SK-N-SH (cell line): Measurements from ENCODE around the gene PIH1D1. TPM values are rescaled to one million over a fixed set of nuclear protein-coding genes. Genes with fewer than 3 reads are reported as not detected.
A peak's percentile ranks its signal among the peaks of the same experiment; 100 is the strongest.

ENCODE experiments used
- CTCF ChIA-PET: fragments of 300-600, 350-600 bp; formaldehyde crosslinking; extraction: SDS; loops from one replicate; lab custom pipeline; 2021; lab: Yijun Ruan, JAX
- POLR2A ChIA-PET: fragments of 350-600 bp; sonication (Branson Sonifier 250); formaldehyde crosslinking; extraction: SDS; loops from one replicate; lab custom pipeline; 2020; ENCODE audit warnings: antibody characterized with exemption, inconsistent platforms; lab: Yijun Ruan, JAX
- DNase-seq: peaks from one replicate; pipeline ENCODE4 v3.0.0; 2012
- H2AFZ ChIP-seq: fragments of 200-600 bp; sonication (generic); 2 replicates; pipeline ENCODE4 v1.8.1; 2016; ENCODE audit warnings: antibody characterized with exemption, mild to moderate bottlenecking, low read depth
- H3F3A ChIP-seq: fragments of 200-600 bp; sonication (generic); replicated peaks from 2 replicates; pipeline ENCODE3; 2016; ENCODE audit warnings: antibody characterized with exemption, mild to moderate bottlenecking; ENCODE audit not compliant: insufficient read depth
- H3K27ac ChIP-seq, 2 experiments: fragments of 200-500 bp in 1 of 2; fragments of 200-600 bp in 1 of 2; sonication (Bioruptor generic) in 1 of 2; sonication (generic), shearing (Covaris generic) in 1 of 2; 2 replicates each; pipeline versions ENCODE4 v1.5.1 to v1.6.1; 2014 to 2016; ENCODE audit warnings: low read depth in 2 of 2, inconsistent platforms in 1 of 2, low read length in 1 of 2, mild to moderate bottlenecking in 1 of 2, mixed read lengths in 1 of 2
- H3K27me3 ChIP-seq: fragments of 200-600 bp; sonication (generic), shearing (Covaris generic); 2 replicates; pipeline ENCODE4 v1.6.1; 2016; ENCODE audit warnings: mixed run types; ENCODE audit not compliant: insufficient read depth
- H3K36me3 ChIP-seq, 2 experiments: fragments of 200-500 bp in 1 of 2; fragments of 200-600 bp in 1 of 2; sonication (Bioruptor generic) in 1 of 2; sonication (generic) in 1 of 2; replicated peaks in 1 of 2; 2 replicates each; pipeline versions ENCODE3 to v1.5.1; 2014 to 2016; ENCODE audit warnings: low read length in 1 of 2, mild to moderate bottlenecking in 1 of 2; ENCODE audit not compliant: insufficient read depth in 2 of 2, control insufficient read depth in 1 of 2
- H3K4me1 ChIP-seq, 2 experiments: fragments of 200-500 bp in 1 of 2; fragments of 200-600 bp in 1 of 2; sonication (Bioruptor generic) in 1 of 2; sonication (generic), shearing (Covaris generic) in 1 of 2; 2 replicates each; pipeline versions ENCODE4 v1.5.1 to v1.6.1; 2014 to 2016; ENCODE audit warnings: low read depth in 1 of 2, low read length in 1 of 2, mixed run types in 1 of 2; ENCODE audit not compliant: insufficient read depth in 2 of 2, control insufficient read depth in 1 of 2
- H3K4me2 ChIP-seq: fragments of 200-600 bp; sonication (generic), shearing (Covaris generic); 2 replicates; pipeline ENCODE4 v1.6.1; 2017; ENCODE audit warnings: mixed run types
- H3K4me3 ChIP-seq, 2 experiments: fragments of 200-500 bp in 1 of 2; fragments of 200-600 bp in 1 of 2; sonication (Bioruptor generic) in 1 of 2; sonication (generic), shearing (Covaris generic) in 1 of 2; 2 replicates each; pipeline versions ENCODE4 v1.5.1 to v1.8.1; 2014 to 2016; ENCODE audit warnings: low read depth in 2 of 2, inconsistent platforms in 1 of 2, low read length in 1 of 2, mild to moderate bottlenecking in 1 of 2, mixed read lengths in 1 of 2, moderate library complexity in 1 of 2
- H3K79me2 ChIP-seq: fragments of 200-600 bp; sonication (generic); 2 replicates; pipeline ENCODE4 v1.8.1; 2017; ENCODE audit warnings: mild to moderate bottlenecking; ENCODE audit not compliant: insufficient read depth
- H3K9ac ChIP-seq: fragments of 200-600 bp; sonication (generic); 2 replicates; pipeline ENCODE4 v1.6.1; 2017; ENCODE audit warnings: mixed run types
- H3K9me2 ChIP-seq: fragments of 200-600 bp; sonication (generic); 2 replicates; pipeline ENCODE4 v1.6.1; 2017; ENCODE audit warnings: mixed run types
- H3K9me3 ChIP-seq: fragments of 200-600 bp; sonication (generic); 2 replicates; pipeline ENCODE4 v1.6.1; 2017; ENCODE audit warnings: mixed run types, mild to moderate bottlenecking, moderate library complexity
- H4K20me1 ChIP-seq: fragments of 200-600 bp; sonication (generic); 2 replicates; pipeline ENCODE4 v1.6.1; 2017; ENCODE audit warnings: mild to moderate bottlenecking, mixed run types; ENCODE audit not compliant: insufficient read depth
- EP300 ChIP-seq, 2 experiments: IDR thresholded peaks; 2 replicates each; pipeline versions ENCODE4 v1.4.0 to v1.6.1; 2012; ENCODE audit warnings: borderline replicate concordance in 1 of 2, low read depth in 1 of 2, low read length in 1 of 2
- FOXM1 ChIP-seq: IDR thresholded peaks from 2 replicates; pipeline ENCODE4 v1.4.0; 2012; ENCODE audit warnings: low read depth, mild to moderate bottlenecking
- RFX5 ChIP-seq: IDR thresholded peaks from 2 replicates; pipeline ENCODE4 v1.6.1; 2012; ENCODE audit warnings: mild to moderate bottlenecking, improper control_type of control experiment, low read length
- TEAD4 ChIP-seq: IDR thresholded peaks from 2 replicates; pipeline ENCODE4 v1.4.0; 2012; ENCODE audit warnings: mild to moderate bottlenecking, borderline replicate concordance; ENCODE audit not compliant: insufficient read depth
- WGBS: methylation state at CpG from one replicate; pipeline ENCODE4 v1.1.6; 2017; ENCODE audit warnings: low lambda C conversion rate; 5-methylcytosine and 5-hydroxymethylcytosine counted together
- polyA plus RNA-seq, 3 experiments: library from polyadenylated mRNA; depleted of rRNA; stranded (reverse); fragments of >200 nt; gene quantifications; 2 replicates each; pipeline ENCODE4 v1.2.3, GENCODE V29; 2012
- TF ChIP-seq, protein P1 (sequence below): IDR thresholded peaks from 2 replicates; pipeline ENCODE4; 2012
- TF ChIP-seq, protein P2 (sequence below): fragments of 200-600 bp; sonication (generic); IDR thresholded peaks from 2 replicates; pipeline ENCODE4 v1.6.1; 2017; ENCODE audit warnings: antibody characterized with exemption, mild to moderate bottlenecking, moderate library complexity
- TF ChIP-seq, protein P3 (sequence below): IDR thresholded peaks from 2 replicates; pipeline ENCODE4 v1.4.0; 2012; ENCODE audit warnings: low read depth, borderline replicate concordance

Gene PIH1D1
- polyA plus RNA-seq, 1 of the 3 experiments (the other 2 are of a cell fraction), result 157 TPM

GRCh38 chr19:49491804-49492572, 40.4 kb upstream of the PIH1D1 start:
- ChIA-PET CTCF (interaction anchor here (0.9 to 1.1 kb wide), 3 partner anchors 18 to 181 kb away, joined by 3 read pairs; partner anchors contain the start of genes FLT3LG and PIH1D1), POLR2A (interaction anchor here (0.9 to 1.5 kb wide), 2 partner anchors 13 to 40 kb away, joined by 3 to 4 read pairs; partner anchors contain the start of gene PIH1D1)
- H3K36me3 ChIP-seq, result peaks cover 36 to 52% of the 10 kb centered on the region in 2 experiments
- no peaks in the 10 kb centered on the region for H3K9me3 ChIP-seq
- no peaks in the 10 kb centered on the region for H3K27me3 ChIP-seq
- peaks cover 0 to 21% of the 10 kb centered on the region in 2 experiments; a peak in 1 of 4 replicates for H3K4me1 ChIP-seq
- no peak overlapping the region for H3K4me3 ChIP-seq
- no peak overlapping the region for H3K9ac ChIP-seq
- H3K27ac ChIP-seq, result peak overlapping the region in 1 of 2 experiments; percentile 30; a peak in 1 of 4 replicates
- no peaks in the 10 kb centered on the region for H3K9me2 ChIP-seq
- no peak for TF ChIP-seq TEAD4
- no peak for TF ChIP-seq EP300 (IDR thresholded peaks at IDR 0.05; ENCODE audit: borderline replicate concordance in 1 of 2, low read depth in 1 of 2, low read length in 1 of 2)
- TF ChIP-seq, protein P1, sequence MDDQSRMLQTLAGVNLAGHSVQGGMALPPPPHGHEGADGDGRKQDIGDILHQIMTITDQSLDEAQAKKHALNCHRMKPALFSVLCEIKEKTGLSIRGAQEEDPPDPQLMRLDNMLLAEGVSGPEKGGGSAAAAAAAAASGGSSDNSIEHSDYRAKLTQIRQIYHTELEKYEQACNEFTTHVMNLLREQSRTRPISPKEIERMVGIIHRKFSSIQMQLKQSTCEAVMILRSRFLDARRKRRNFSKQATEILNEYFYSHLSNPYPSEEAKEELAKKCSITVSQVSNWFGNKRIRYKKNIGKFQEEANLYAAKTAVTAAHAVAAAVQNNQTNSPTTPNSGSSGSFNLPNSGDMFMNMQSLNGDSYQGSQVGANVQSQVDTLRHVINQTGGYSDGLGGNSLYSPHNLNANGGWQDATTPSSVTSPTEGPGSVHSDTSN, result no peak
- no peak for TF ChIP-seq RFX5
- TF ChIP-seq, protein P2, sequence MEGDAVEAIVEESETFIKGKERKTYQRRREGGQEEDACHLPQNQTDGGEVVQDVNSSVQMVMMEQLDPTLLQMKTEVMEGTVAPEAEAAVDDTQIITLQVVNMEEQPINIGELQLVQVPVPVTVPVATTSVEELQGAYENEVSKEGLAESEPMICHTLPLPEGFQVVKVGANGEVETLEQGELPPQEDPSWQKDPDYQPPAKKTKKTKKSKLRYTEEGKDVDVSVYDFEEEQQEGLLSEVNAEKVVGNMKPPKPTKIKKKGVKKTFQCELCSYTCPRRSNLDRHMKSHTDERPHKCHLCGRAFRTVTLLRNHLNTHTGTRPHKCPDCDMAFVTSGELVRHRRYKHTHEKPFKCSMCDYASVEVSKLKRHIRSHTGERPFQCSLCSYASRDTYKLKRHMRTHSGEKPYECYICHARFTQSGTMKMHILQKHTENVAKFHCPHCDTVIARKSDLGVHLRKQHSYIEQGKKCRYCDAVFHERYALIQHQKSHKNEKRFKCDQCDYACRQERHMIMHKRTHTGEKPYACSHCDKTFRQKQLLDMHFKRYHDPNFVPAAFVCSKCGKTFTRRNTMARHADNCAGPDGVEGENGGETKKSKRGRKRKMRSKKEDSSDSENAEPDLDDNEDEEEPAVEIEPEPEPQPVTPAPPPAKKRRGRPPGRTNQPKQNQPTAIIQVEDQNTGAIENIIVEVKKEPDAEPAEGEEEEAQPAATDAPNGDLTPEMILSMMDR, result no peak
- WGBS, result 81% methylated on average over 7 of the region's 7 CpGs
- H2AFZ ChIP-seq, result no peak overlapping the region
- H3K4me2 ChIP-seq, result no peak overlapping the region
- peaks cover 46% of the 10 kb centered on the region for H3K79me2 ChIP-seq
- DNase-seq, result no peak
- peaks cover 82% of the 10 kb centered on the region for H3F3A ChIP-seq
- H4K20me1 ChIP-seq, result peaks cover 32% of the 10 kb centered on the region

DNA sequence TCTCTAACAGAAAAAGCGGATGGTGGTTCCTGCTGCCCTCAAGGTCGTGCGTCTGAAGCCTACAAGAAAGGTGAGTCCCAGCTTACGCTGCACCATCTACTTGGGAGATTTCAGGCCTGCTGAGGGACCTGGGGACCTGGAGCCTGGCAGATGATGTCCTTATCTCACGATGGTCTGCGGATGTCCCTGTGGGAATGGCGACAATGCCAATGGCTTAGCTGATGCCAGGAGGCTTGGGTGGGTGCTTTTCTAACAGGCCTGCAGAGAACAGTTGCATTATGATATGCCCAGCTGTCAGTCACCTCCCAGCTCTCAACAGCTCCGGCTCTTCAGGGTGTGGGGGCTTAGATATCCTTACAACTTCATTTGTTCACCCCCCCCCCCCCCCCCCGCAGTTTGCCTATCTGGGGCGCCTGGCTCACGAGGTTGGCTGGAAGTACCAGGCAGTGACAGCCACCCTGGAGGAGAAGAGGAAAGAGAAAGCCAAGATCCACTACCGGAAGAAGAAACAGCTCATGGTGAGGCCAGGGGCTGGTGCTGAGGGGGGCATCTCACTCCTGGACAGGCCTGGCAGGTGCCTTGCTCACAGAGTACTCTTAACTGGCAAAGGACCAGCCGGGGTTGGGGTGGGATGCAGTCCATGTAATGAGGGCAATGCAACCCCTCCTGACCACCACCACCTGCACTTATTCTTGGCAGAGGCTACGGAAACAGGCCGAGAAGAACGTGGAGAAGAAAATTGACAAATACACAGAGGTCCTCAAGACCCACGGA, 39.6 kb upstream of the PIH1D1 start:
- Histone ChIP-seq H3K9me3 (no peaks in the 10 kb centered on the region), H3K27ac (peak overlapping the region in 1 of 2 experiments; percentile 80; a peak in 1 of 4 replicates), H3K9ac (no peak overlapping the region), H3K4me3 (no peak overlapping the region), H3K79me2 (peaks cover 39% of the 10 kb centered on the region), H3F3A (peaks cover 75% of the 10 kb centered on the region), H4K20me1 (peaks cover 32% of the 10 kb centered on the region), H3K36me3 (peaks cover 36 to 48% of the 10 kb centered on the region in 2 experiments), H3K4me1 (peaks cover 0 to 21% of the 10 kb centered on the region in 2 experiments; a peak in 1 of 4 replicates), H3K9me2 (no peaks in the 10 kb centered on the region), H2AFZ (no peak overlapping the region), H3K27me3 (no peaks in the 10 kb centered on the region), H3K4me2 (no peak overlapping the region)
- ChIA-PET POLR2A (no interaction called here), CTCF (interaction anchor here (0.8 to 0.9 kb wide), 2 partner anchors 55 to 188 kb away, joined by 3 to 4 read pairs; no protein-coding TSS in a partner anchor)
- DNase-seq, result no peak
- WGBS, result 81% methylated on average over 14 of the region's 17 CpGs
- TF ChIP-seq, protein P3, sequence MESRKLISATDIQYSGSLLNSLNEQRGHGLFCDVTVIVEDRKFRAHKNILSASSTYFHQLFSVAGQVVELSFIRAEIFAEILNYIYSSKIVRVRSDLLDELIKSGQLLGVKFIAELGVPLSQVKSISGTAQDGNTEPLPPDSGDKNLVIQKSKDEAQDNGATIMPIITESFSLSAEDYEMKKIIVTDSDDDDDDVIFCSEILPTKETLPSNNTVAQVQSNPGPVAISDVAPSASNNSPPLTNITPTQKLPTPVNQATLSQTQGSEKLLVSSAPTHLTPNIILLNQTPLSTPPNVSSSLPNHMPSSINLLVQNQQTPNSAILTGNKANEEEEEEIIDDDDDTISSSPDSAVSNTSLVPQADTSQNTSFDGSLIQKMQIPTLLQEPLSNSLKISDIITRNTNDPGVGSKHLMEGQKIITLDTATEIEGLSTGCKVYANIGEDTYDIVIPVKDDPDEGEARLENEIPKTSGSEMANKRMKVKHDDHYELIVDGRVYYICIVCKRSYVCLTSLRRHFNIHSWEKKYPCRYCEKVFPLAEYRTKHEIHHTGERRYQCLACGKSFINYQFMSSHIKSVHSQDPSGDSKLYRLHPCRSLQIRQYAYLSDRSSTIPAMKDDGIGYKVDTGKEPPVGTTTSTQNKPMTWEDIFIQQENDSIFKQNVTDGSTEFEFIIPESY, result no peak
- TF ChIP-seq FOXM1 (no peak), EP300 (IDR thresholded peaks at IDR 0.05; ENCODE audit: borderline replicate concordance in 1 of 2, low read depth in 1 of 2, low read length in 1 of 2) (no peak)
